GM20000 (cell line): Measurements from ENCODE around the gene CENPP.
"Not testable (repeated sequence)": the region's sequence is repeated elsewhere in the genome, so short reads cannot be mapped to it uniquely, and the experiment has no call there.

Source experiments
- DNase-seq: peaks from one replicate; pipeline ENCODE4 v3.0.0; 2012; ENCODE audit warnings: low spot score
- CTCF ChIP-seq: IDR thresholded peaks from 2 replicates; pipeline ENCODE4 v1.5.1; 2012; ENCODE audit warnings: mild to moderate bottlenecking, control low read depth; ENCODE audit errors: extremely low read depth, missing control alignments

The CENPP gene

DNA sequence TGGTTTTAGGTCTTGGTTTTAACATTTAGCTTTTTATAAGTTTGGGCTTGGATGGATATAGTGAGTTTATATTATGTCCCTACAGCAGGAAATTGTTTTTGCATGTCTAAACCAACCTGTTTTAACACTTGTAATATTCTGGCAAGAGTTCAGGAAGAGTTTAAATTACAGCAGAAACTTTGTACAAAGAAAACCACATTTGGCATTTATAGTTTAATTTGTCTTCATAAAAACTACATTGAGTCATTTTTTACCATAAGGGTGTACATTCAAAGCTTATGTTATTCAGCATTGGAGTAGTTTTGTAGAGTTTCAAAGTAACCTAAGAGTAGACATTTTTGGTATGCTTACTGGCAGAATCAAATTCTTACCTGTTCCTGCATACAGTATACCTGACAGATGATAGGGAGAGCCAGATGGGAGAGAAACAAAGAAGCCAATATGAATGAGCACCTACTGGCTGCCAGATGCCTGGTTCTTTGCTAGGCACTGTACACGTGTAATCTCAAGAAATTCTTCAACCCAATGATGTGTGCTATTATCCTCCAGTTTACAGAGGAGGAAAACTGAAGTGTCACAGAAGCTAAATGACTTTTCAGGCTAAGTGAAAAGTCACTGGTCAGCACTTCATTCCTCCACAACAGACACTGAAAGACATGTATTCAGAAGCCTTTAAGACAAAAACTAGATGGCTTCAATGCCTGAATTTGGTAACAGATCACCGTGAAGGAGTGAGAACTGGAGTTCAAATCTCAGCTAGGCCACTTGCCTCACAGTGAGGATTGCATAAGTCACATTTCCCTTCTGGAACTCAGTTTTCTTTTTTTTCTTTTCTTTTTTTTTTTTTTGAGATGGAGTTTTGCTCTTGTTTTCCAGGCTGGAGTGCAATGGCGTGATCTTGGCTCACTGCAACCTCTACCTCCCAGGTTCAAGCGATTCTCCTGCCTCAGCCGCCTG lies 235.9 kb downstream of the CENPP start:
- TF ChIP-seq CTCF, result no peak
- DNase-seq, result no peak

DNA sequence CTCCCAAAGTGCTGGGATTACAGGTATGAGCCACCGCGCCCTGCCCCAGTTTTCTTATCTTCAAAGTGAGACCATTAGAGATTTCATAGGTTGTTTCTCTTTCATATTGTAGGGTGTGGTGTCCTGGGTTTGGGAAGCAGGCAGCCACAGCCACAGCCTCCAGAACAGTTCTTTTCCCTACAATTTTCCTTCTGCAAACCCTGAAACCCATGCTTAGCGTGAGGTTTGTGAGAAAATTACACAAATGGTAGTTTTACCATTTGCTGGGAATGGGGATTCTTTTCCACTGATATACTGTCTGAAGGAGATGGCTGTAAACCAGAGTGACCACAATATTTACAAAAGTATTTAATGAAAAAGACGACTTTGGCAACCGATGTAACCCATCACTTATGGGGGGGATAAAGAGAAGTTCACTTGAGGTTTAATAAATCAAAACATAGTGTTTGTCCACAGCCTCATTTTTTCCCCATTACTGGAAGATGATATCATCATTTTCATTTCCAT lies 236.8 kb downstream of the CENPP start:
- TF ChIP-seq CTCF, result no peak

GRCh38 chr9:92563116-92564100 lies 237.7 kb downstream of the CENPP start:
- TF ChIP-seq CTCF, result no peak
- DNase-seq, result no peak

More for the DNA sequence above, 236.8 kb downstream of the CENPP start:
- no peak for DNase-seq

GRCh38 chr9:92564504-92564903 lies 238.8 kb downstream of the CENPP start:
- TF ChIP-seq CTCF, result no peak
- no peak for DNase-seq

- DNase-seq, result no peak
- no peak for TF ChIP-seq CTCF
These were observed 239.2 kb downstream of the CENPP start for GRCh38 chr9:92564982-92565381.

DNA sequence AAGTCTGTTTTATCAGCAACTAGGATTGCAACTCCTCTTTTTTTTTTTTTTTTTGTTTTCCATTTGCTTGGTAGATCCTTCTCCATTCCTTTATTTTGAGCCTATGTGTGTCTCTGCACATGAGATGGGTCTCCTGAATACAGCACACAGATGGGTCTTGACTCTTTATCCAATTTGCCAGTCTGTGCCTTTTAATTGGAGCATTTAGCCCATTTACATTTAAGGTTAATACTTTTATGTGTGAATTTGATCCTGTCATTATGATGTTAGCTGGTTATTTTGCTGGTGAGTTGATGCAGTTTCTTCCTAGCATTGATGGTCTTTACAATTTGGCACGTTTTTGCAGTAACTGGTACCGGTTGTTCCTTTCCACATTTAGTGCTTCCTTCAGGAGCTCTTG lies 246.1 kb downstream of the CENPP start:
- DNase-seq, result not testable (repeated sequence)

- not testable (repeated sequence) for DNase-seq
These were observed 247.9 kb downstream of the CENPP start for GRCh38 chr9:92573612-92574011.

DNA sequence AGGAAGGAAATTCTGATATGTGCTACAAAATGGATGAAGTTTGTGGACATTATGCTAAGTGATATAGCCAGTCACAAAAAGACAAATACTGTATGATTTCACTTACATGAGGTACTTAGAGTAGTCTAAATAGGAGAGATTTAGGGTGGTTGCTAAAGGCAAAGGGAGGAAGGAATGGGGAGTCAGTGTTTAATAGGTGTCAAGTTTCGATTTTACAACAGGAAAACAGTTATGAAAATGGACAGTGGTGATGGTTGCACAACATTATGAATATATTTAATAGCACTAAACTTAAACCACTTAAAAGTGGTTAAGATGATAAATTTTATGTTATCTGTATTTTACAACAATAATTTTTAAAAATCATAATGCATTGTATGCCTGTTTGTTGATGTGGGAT lies 250.4 kb downstream of the CENPP start:
- TF ChIP-seq CTCF, result no peak
- no peak for DNase-seq
